ENCODE measurements around the gene PTTG1. TPM values are rescaled to one million over a fixed set of nuclear protein-coding genes. Genes with fewer than 3 reads are reported as not detected.

The PTTG1 gene
- total and polyA plus RNA-seq, 2 of the 8 experiments (the other 6 are each of a cell fraction or from before 2014, with no cell fraction given) = 240 to 478 TPM

DNA sequence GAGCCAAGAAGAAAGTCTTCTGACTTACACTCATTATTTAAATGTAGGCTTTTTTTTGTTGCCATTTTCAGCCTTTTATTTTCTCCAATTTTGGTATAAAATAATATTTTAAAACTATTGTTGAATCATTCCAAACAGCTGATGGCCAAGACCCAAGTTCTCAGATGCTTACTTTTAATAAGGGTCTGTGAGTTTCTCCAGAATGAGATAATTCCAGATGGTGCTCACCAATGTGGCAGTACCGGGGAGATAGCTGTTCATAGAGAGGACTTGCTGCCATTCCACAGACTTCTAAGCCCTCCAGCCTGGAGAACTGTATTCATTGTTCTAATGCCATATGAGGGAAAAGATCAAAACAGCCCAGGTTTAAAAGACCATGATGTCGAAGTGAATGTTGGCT is 46.0 kb upstream of the PTTG1 start:
- no peak overlapping the region for H2BK12ac ChIP-seq (ENCODE audit: low read depth, low read length)
- H3K23me2 ChIP-seq (ENCODE audit: low read depth, low read length) = no peaks in the 10 kb centered on the region
- no peak overlapping the region for H2BK15ac ChIP-seq (ENCODE audit: low read length)
- H3K4me3 ChIP-seq (ENCODE audit: extremely low read depth in 1 of 4, insufficient read depth in 2 of 4, low read depth in 3 of 4, low read length in 4 of 4) = no peak overlapping the region
- no peak overlapping the region for H4K5ac ChIP-seq (ENCODE audit: insufficient read length, low read depth, low read length)
- H2BK5ac ChIP-seq (ENCODE audit: low read depth, low read length) = no peak overlapping the region
- no peak overlapping the region for H3K9ac ChIP-seq (replicated peaks in 1 of 4; ENCODE audit: extremely low read depth in 1 of 4, low read depth in 3 of 4, low read length in 3 of 4)
- H3K4me2 ChIP-seq (ENCODE audit: insufficient read depth in 1 of 2, low read depth in 2 of 2, low read length in 2 of 2) = no peak overlapping the region
- no peak overlapping the region for H4K91ac ChIP-seq (replicated peaks; ENCODE audit: insufficient read length, low read length)
- no peak overlapping the region for H3K14ac ChIP-seq (ENCODE audit: insufficient read length)
- CTCF ChIA-PET (ENCODE audit: partially characterized antibody) = interaction anchor here (0.7 to 2.9 kb wide), 3 partner anchors 13 to 178 kb away, joined by 3 to 13 read pairs (median 3); no protein-coding TSS in a partner anchor
- no peak overlapping the region for H3K4ac ChIP-seq (replicated peaks; ENCODE audit: insufficient read length, low read depth, low read length)
- no peaks in the 10 kb centered on the region for H3K79me2 ChIP-seq (ENCODE audit: control insufficient read depth in 1 of 2, insufficient read depth in 2 of 2, low read length in 2 of 2)
- POLR2A ChIA-PET (ENCODE audit: partially characterized antibody) = interaction anchor here (0.6 kb wide), 1 partner anchor 14 kb away, joined by 3 read pairs; no protein-coding TSS in a partner anchor
- WGBS, 2 experiments (ENCODE audit: extremely low coverage in 1 of 2, insufficient coverage in 1 of 2, insufficient read length in 1 of 2, insufficient replicate concordance in 2 of 2, low coverage in 1 of 2, low lambda C conversion rate in 2 of 2, missing lambda C conversion rate in 1 of 2) = 89% methylated on average over 2 of the region's 2 CpGs; no CpG with 5 or more reads in 1 of the 2 experiments
- no peaks in the 10 kb centered on the region for H3K9me3 ChIP-seq (ENCODE audit: insufficient read depth in 2 of 2, low read depth in 1 of 2, low read length in 1 of 2)
- no peak overlapping the region for H3K18ac ChIP-seq (ENCODE audit: extremely low read depth, low read length)
- DNase-seq (ENCODE audit: low read depth in 1 of 2, low spot score in 2 of 2) = no peak
- no peak overlapping the region for H2BK20ac ChIP-seq (ENCODE audit: low read length)
- TF ChIP-seq, protein P1, sequence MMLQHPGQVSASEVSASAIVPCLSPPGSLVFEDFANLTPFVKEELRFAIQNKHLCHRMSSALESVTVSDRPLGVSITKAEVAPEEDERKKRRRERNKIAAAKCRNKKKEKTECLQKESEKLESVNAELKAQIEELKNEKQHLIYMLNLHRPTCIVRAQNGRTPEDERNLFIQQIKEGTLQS (IDR thresholded peaks at IDR 0.05; ENCODE audit: insufficient read depth, low read depth, low read length) = no peak
- no peak for TF ChIP-seq CHD2 (IDR thresholded peaks at IDR 0.05; ENCODE audit: low read length)
- no peak for FAIRE-seq
- peaks cover 1 to 3% (median 2%) of the 10 kb centered on the region in 4 experiments; a peak in 4 of 7 replicates for H3K4me1 ChIP-seq (replicated peaks in 1 of 4; ENCODE audit: control insufficient read depth in 3 of 4, insufficient read depth in 4 of 4, low read length in 3 of 4)
- no peak overlapping the region for H3K23ac ChIP-seq (ENCODE audit: insufficient read length)
- H4K8ac ChIP-seq (ENCODE audit: extremely low read depth, insufficient read depth, low read length) = no peak overlapping the region
- peaks cover 0 to 7% (median 7%) of the 10 kb centered on the region in 4 experiments; a peak in 6 of 7 replicates for H3K27me3 ChIP-seq (replicated peaks in 1 of 4; ENCODE audit: control insufficient read depth in 3 of 4, extremely low read depth in 1 of 4, insufficient read depth in 3 of 4, low read length in 3 of 4)
- no peaks in the 10 kb centered on the region for H4K20me1 ChIP-seq (replicated peaks in 1 of 2; ENCODE audit: control insufficient read depth in 1 of 2, insufficient read depth in 2 of 2, low read length in 2 of 2)
- no peak overlapping the region for H3K56ac ChIP-seq (replicated peaks; ENCODE audit: insufficient read length, low read depth, low read length)
- no peak overlapping the region for H2AK5ac ChIP-seq (ENCODE audit: low read depth, low read length)
- H2AFZ ChIP-seq (ENCODE audit: low read length) = no peak overlapping the region
- H3K27ac ChIP-seq (ENCODE audit: low read depth, low read length) = no peak overlapping the region
- H2BK120ac ChIP-seq (replicated peaks; ENCODE audit: low read depth, low read length) = no peak overlapping the region
- no peaks in the 10 kb centered on the region for H3K79me1 ChIP-seq (ENCODE audit: low read depth, low read length)
- no peaks in the 10 kb centered on the region for H3K36me3 ChIP-seq (ENCODE audit: control insufficient read depth in 2 of 4, insufficient read depth in 4 of 4, low read length in 3 of 4)
